CD14-positive monocyte (primary cell): ENCODE data around the gene MORC3. TPM values are rescaled to one million over a fixed set of nuclear protein-coding genes. Genes with fewer than 3 reads are reported as not detected.

Experiments
- DNase-seq, 3 donors: peaks; one replicate each; pipeline ENCODE4 v3.0.0-alpha.2; 2011 to 2022
- H2AFZ ChIP-seq: 2 replicates; pipeline ENCODE4 v1.6.0; 2012; ENCODE audit warnings: mild to moderate bottlenecking, low read depth, low read length, inconsistent platforms; ENCODE audit not compliant: insufficient read depth, poor library complexity, severe bottlenecking
- H3K27ac ChIP-seq, 2 donors: 1 replicate in 1 of 2; 2 replicates in 1 of 2; pipeline ENCODE4 v1.5.1; 2012 to 2013; ENCODE audit warnings: low read length in 2 of 2, control low read depth in 1 of 2, inconsistent platforms in 1 of 2, low read depth in 1 of 2, mild to moderate bottlenecking in 1 of 2
- H3K27me3 ChIP-seq, 2 donors: one replicate each; pipeline versions ENCODE4 v1.6.0 to v1.6.1; 2011 to 2013; ENCODE audit warnings: low read length in 2 of 2; ENCODE audit not compliant: control insufficient read depth in 2 of 2, insufficient read depth in 2 of 2
- H3K36me3 ChIP-seq, 2 donors: replicated peaks in 1 of 2; 1 replicate in 1 of 2; 2 replicates in 1 of 2; pipeline versions ENCODE4 v1.5.1 to v1.6.1; 2012 to 2013; ENCODE audit warnings: low read length in 2 of 2, control low read depth in 1 of 2, inconsistent platforms in 1 of 2, mild to moderate bottlenecking in 1 of 2; ENCODE audit not compliant: insufficient read depth in 2 of 2, control insufficient read depth in 1 of 2
- H3K4me1 ChIP-seq, 2 donors: 1 replicate in 1 of 2; 2 replicates in 1 of 2; pipeline versions ENCODE4 v1.5.1 to v1.6.1; 2012 to 2013; ENCODE audit warnings: low read length in 2 of 2, control low read depth in 1 of 2, inconsistent platforms in 1 of 2, mild to moderate bottlenecking in 1 of 2, moderate library complexity in 1 of 2; ENCODE audit not compliant: insufficient read depth in 2 of 2, control insufficient read depth in 1 of 2
- H3K4me2 ChIP-seq: replicated peaks from 2 replicates; pipeline ENCODE3; 2012; ENCODE audit warnings: low read length, moderate library complexity, mild to moderate bottlenecking; ENCODE audit not compliant: poor library complexity, severe bottlenecking; ENCODE audit errors: extremely low read depth
- H3K4me3 ChIP-seq, 3 experiments: fragments of 200-600 bp in 1 of 3; sonication (generic) in 1 of 3; replicated peaks in 1 of 3; 1 replicate in 2 of 3; 2 replicates in 1 of 3; pipeline ENCODE4 v1.5.1; 2011 to 2013; ENCODE audit warnings: low read length in 3 of 3, mild to moderate bottlenecking in 3 of 3, control low read depth in 2 of 3, low read depth in 2 of 3, inconsistent platforms in 1 of 3, moderate library complexity in 1 of 3
- H3K79me2 ChIP-seq: 2 replicates; pipeline ENCODE4 v1.6.0; 2012; ENCODE audit warnings: mild to moderate bottlenecking, control low read depth, inconsistent platforms, low read length, moderate library complexity; ENCODE audit not compliant: insufficient read depth
- H3K9ac ChIP-seq: 2 replicates; pipeline ENCODE4 v1.6.0; 2017; ENCODE audit warnings: low read length, mild to moderate bottlenecking; ENCODE audit not compliant: insufficient read depth, poor library complexity, severe bottlenecking
- H3K9me3 ChIP-seq, 2 donors: replicated peaks in 1 of 2; 1 replicate in 1 of 2; 2 replicates in 1 of 2; pipeline versions ENCODE4 v1.5.1 to v1.6.1; 2012 to 2013; ENCODE audit warnings: low read length in 2 of 2, control low read depth in 1 of 2; ENCODE audit not compliant: control insufficient read depth in 1 of 2, insufficient read depth in 1 of 2
- H4K20me1 ChIP-seq: 2 replicates; pipeline ENCODE4 v1.6.0; 2012; ENCODE audit warnings: mild to moderate bottlenecking, low read length, control low read depth, moderate library complexity; ENCODE audit not compliant: insufficient read depth
- H3K27ac Mint-ChIP-seq, 7 donors: one replicate each; pipeline ENCODE4 v1.8.0; 2020; ENCODE audit warnings: mild to moderate bottlenecking in 7 of 7, mixed read lengths in 7 of 7, moderate library complexity in 6 of 7, inconsistent platforms in 2 of 7
- H3K27me3 Mint-ChIP-seq, 3 donors: one replicate each; pipeline ENCODE4 v1.8.0; 2021 to 2022; ENCODE audit warnings: low read depth in 3 of 3, mild to moderate bottlenecking in 3 of 3, mixed read lengths in 3 of 3, moderate library complexity in 3 of 3, inconsistent platforms in 1 of 3
- H3K36me3 Mint-ChIP-seq, 2 donors: one replicate each; pipeline ENCODE4 v1.8.0; 2020; ENCODE audit warnings: mixed read lengths in 2 of 2, inconsistent platforms in 1 of 2, mild to moderate bottlenecking in 1 of 2
- H3K4me1 Mint-ChIP-seq: one replicate; pipeline ENCODE4 v1.8.0; 2020; ENCODE audit warnings: mild to moderate bottlenecking, mixed read lengths
- H3K4me3 Mint-ChIP-seq, 2 donors: one replicate each; pipeline ENCODE4 v1.8.0; 2020; ENCODE audit warnings: mild to moderate bottlenecking in 2 of 2, mixed read lengths in 2 of 2, moderate library complexity in 1 of 2
- H3K9me3 Mint-ChIP-seq, 7 donors: one replicate each; pipeline ENCODE4 v1.8.0; 2020 to 2022; ENCODE audit warnings: mixed read lengths in 7 of 7, mild to moderate bottlenecking in 6 of 7, moderate library complexity in 6 of 7, inconsistent platforms in 2 of 7
- CTCF ChIP-seq: fragments of 200-600 bp; IDR thresholded peaks from one replicate; pipeline ENCODE4 v1.8.0; 2022; ENCODE audit warnings: antibody characterized with exemption, mild to moderate bottlenecking
- WGBS: methylation state at CpG from one replicate; pipeline ENCODE4 v1.1.5; 2013; ENCODE audit warnings: missing lambda C conversion rate; ENCODE audit not compliant: insufficient coverage; 5-methylcytosine and 5-hydroxymethylcytosine counted together
- intact Hi-C, 2 donors: fragments of 100-400 bp; cut with micrococcal nuclease; formaldehyde crosslinking; loops; one replicate each; pipeline versions ENCODE4 v1.15.0 to v1.15.1; 2023
- polyA plus RNA-seq, 3 donors: library from polyadenylated mRNA; depleted of rRNA in 1 of 3; unstranded in 2 of 3; stranded (reverse) in 1 of 3; fragments of 300-500 nt in 2 of 3; fragments of >200 nt in 1 of 3; fragmentation: Illumina TruSeq in 2 of 3; gene quantifications; 1 replicate in 2 of 3; 2 replicates in 1 of 3; pipeline ENCODE4 v1.2.3, GENCODE V29; 2012 to 2021

MORC3 gene
- polyA plus RNA-seq, 3 donors, result 16.3 to 27.6 (median 25.5) TPM

- no peak overlapping the region for H3K27ac ChIP-seq
- H3K4me1 Mint-ChIP-seq, result peaks cover 13% of the 10 kb centered on the region
- H3K27me3 Mint-ChIP-seq, result peaks cover 4 to 7% (median 6%) of the 10 kb centered on the region in 3 donors
- no peak overlapping the region for H3K9ac ChIP-seq
- 73% methylated on average over 4 of the region's 12 CpGs for WGBS
- DNase-seq, result peak in 1 of 3 donors; percentile 22
- intact Hi-C loops, result loop anchor here in 1 of 2 donors (5.0 to 10.0 kb wide), 2 partner anchors 33 to 81 kb away; no protein-coding TSS in a partner anchor
- H2AFZ ChIP-seq, result no peak overlapping the region
- TF ChIP-seq CTCF, result no peak
- no peaks in the 10 kb centered on the region for H3K9me3 ChIP-seq
- H3K4me3 ChIP-seq, result no peak overlapping the region
- H3K9me3 Mint-ChIP-seq, result no peaks in the 10 kb centered on the region
- no peaks in the 10 kb centered on the region for H4K20me1 ChIP-seq
- H3K4me3 Mint-ChIP-seq, result no peak overlapping the region
- no peaks in the 10 kb centered on the region for H3K4me1 ChIP-seq
- H3K79me2 ChIP-seq, result no peaks in the 10 kb centered on the region
- no peaks in the 10 kb centered on the region for H3K27me3 ChIP-seq
- H3K4me2 ChIP-seq, result no peak overlapping the region
- no peaks in the 10 kb centered on the region for H3K36me3 ChIP-seq
- H3K36me3 Mint-ChIP-seq, result peaks cover 3 to 4% of the 10 kb centered on the region in 2 donors
- peak overlapping the region in 2 of 7 donors; percentile 69 to 77 for H3K27ac Mint-ChIP-seq
Observed at GRCh38 chr21:36423771-36424433, 103.9 kb downstream of the MORC3 start.

DNA sequence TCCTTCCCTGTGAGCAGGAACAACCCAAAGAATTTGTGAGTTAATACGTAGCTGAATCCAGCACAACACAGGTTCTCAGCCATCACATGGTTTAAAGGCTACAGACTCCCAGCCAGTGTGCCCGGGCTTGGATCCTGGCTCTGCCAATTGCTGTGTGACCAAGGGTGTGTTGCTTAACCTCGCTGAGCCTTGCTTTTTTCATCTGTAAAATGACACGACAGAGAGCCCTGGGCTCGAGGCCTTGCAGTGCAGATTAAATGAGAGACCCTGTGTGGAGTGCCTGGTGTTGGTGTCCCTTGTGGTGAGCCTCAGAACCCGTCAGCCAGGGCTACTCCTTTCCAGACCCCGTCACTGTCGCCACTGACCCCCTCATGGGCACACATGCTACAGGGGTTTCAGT is 104.6 kb downstream of the MORC3 start:
- no peaks in the 10 kb centered on the region for H4K20me1 ChIP-seq
- H3K4me1 Mint-ChIP-seq, result peaks cover 20% of the 10 kb centered on the region
- H3K4me2 ChIP-seq, result no peak overlapping the region
- peaks cover 0 to 6% of the 10 kb centered on the region in 2 donors for H3K36me3 Mint-ChIP-seq
- H3K4me1 ChIP-seq, result peaks cover 3 to 4% of the 10 kb centered on the region in 2 donors
- H3K27ac ChIP-seq, result no peak overlapping the region
- H3K9ac ChIP-seq, result no peak overlapping the region
- intact Hi-C loops, result loop anchor here in 1 of 2 donors (5.0 to 10.0 kb wide), 2 partner anchors 33 to 80 kb away; no protein-coding TSS in a partner anchor
- H3K4me3 Mint-ChIP-seq, result no peak overlapping the region
- peaks cover 10 to 13% (median 11%) of the 10 kb centered on the region in 3 donors for H3K27me3 Mint-ChIP-seq
- TF ChIP-seq CTCF, result no peak
- H3K79me2 ChIP-seq, result no peaks in the 10 kb centered on the region
- no peak overlapping the region for H3K4me3 ChIP-seq
- H3K27ac Mint-ChIP-seq, result peak overlapping the region in 1 of 7 donors; percentile 54
- no peaks in the 10 kb centered on the region for H3K9me3 Mint-ChIP-seq
- no peaks in the 10 kb centered on the region for H3K36me3 ChIP-seq
- H3K9me3 ChIP-seq, result no peaks in the 10 kb centered on the region
- no peak overlapping the region for H2AFZ ChIP-seq
- DNase-seq, result no peak
- H3K27me3 ChIP-seq, result peaks cover 0 to under 1% of the 10 kb centered on the region in 2 donors
- 97% methylated on average over 6 of the region's 8 CpGs for WGBS
